Forelimb muscle (tissue), 1 donor: ENCODE measurements around the gene LRMDA. TPM values are rescaled to one million over a fixed set of nuclear protein-coding genes. Genes with fewer than 3 reads are reported as not detected.

Experiments
- polyA plus RNA-seq: library from polyadenylated mRNA; unstranded; fragments of 120-200 nt; gene quantifications from one replicate; pipeline ENCODE4 v1.2.1, GENCODE V29; 2013; ENCODE audit not compliant: insufficient read length

LRMDA gene
- polyA plus RNA-seq, 1 donor: 5.1 TPM

Other genes with a start within 250 kb of the LRMDA start
- gene VDAC2, start 220.8 kb upstream of the LRMDA start, polyA plus RNA-seq: 339 TPM
- 6.5 TPM for gene COMTD1, start 195.7 kb upstream of the LRMDA start, polyA plus RNA-seq
- gene ZNF503, start 29.9 kb upstream of the LRMDA start, polyA plus RNA-seq: 10.8 TPM